NCI-H2196 treated with DMSO at 0.1 percent for 48 hours (cell line): Measurements from ENCODE around the gene KLF16.
"Not testable (repeated sequence)": the region's sequence is repeated elsewhere in the genome, so short reads cannot be mapped to it uniquely, and the experiment has no call there.

Experiments
- DNase-seq: peaks from one replicate; lab custom pipeline; 2025; ENCODE audit not compliant: unreplicated experiment; lab: John Stamatoyannopoulos, UW

The KLF16 gene

GRCh38 chr19:1863328-1863637 is at the start of gene KLF16:
KLF16 (minus strand) TSS chr19:1863579; CDS start chr19:1863497, 82 bp downstream.
- no peak for DNase-seq

- DNase-seq = no peak
Observed at GRCh38 chr19:1912760-1913505, 49.6 kb upstream of the KLF16 start.

GRCh38 chr19:1911995-1912394 is 48.6 kb upstream of the KLF16 start:
- DNase-seq = no peak

GRCh38 chr19:1911098-1911497 is 47.7 kb upstream of the KLF16 start:
- DNase-seq = no peak

GRCh38 chr19:1910177-1910576 is 46.8 kb upstream of the KLF16 start:
- DNase-seq = no peak

- no peak for DNase-seq
Observed at GRCh38 chr19:1909761-1910080, 46.3 kb upstream of the KLF16 start.

- DNase-seq = no peak
Observed at GRCh38 chr19:1908364-1908678, 44.9 kb upstream of the KLF16 start.

GRCh38 chr19:1907563-1908363 is 44.4 kb upstream of the KLF16 start:
- DNase-seq = no peak

GRCh38 chr19:1906985-1907562 is 43.7 kb upstream of the KLF16 start:
- DNase-seq = no peak

- no peak for DNase-seq
Observed at GRCh38 chr19:1905863-1906375, 42.5 kb upstream of the KLF16 start.

GRCh38 chr19:1905110-1905862 is 41.9 kb upstream of the KLF16 start, which contains the start of the genes ADAT3 and SCAMP4:
ADAT3 (plus strand) TSS chr19:1905399; CDS start chr19:1912048, 6,649 bp downstream.
SCAMP4 (plus strand) TSS chr19:1905399; CDS start chr19:1915020, 9,621 bp downstream.
- peak; percentile 97 for DNase-seq

GRCh38 chr19:1904860-1905109 is 41.4 kb upstream of the KLF16 start:
- DNase-seq = no peak

GRCh38 chr19:1902923-1903322 is 39.5 kb upstream of the KLF16 start:
- no peak for DNase-seq

GRCh38 chr19:1901940-1902404 is 38.6 kb upstream of the KLF16 start:
- DNase-seq = no peak

GRCh38 chr19:1896508-1896907 is 33.1 kb upstream of the KLF16 start:
- DNase-seq = no peak

GRCh38 chr19:1893791-1894190 is 30.4 kb upstream of the KLF16 start:
- no peak for DNase-seq

GRCh38 chr19:1889907-1890306 is 26.5 kb upstream of the KLF16 start:
- DNase-seq = no peak

- no peak for DNase-seq
Observed at GRCh38 chr19:1888385-1888784, 25.0 kb upstream of the KLF16 start.

GRCh38 chr19:1886360-1886759 is 23.0 kb upstream of the KLF16 start:
- not testable (repeated sequence) for DNase-seq

GRCh38 chr19:1885398-1886119 is 22.2 kb upstream of the KLF16 start, which contains the start of gene ABHD17A:
ABHD17A (minus strand) TSS chr19:1885496; CDS start chr19:1881566, 3,930 bp downstream.
- peak; percentile 77 for DNase-seq
